GM19035 (cell line): ENCODE results near the gene PSMD4.

Experiments
- ATAC-seq: cut with Tn5 transposase; IDR thresholded peaks from one replicate; pipeline ENCODE4 v1.9.1; 2021; ENCODE audit not compliant: unreplicated experiment

The PSMD4 gene

DNA sequence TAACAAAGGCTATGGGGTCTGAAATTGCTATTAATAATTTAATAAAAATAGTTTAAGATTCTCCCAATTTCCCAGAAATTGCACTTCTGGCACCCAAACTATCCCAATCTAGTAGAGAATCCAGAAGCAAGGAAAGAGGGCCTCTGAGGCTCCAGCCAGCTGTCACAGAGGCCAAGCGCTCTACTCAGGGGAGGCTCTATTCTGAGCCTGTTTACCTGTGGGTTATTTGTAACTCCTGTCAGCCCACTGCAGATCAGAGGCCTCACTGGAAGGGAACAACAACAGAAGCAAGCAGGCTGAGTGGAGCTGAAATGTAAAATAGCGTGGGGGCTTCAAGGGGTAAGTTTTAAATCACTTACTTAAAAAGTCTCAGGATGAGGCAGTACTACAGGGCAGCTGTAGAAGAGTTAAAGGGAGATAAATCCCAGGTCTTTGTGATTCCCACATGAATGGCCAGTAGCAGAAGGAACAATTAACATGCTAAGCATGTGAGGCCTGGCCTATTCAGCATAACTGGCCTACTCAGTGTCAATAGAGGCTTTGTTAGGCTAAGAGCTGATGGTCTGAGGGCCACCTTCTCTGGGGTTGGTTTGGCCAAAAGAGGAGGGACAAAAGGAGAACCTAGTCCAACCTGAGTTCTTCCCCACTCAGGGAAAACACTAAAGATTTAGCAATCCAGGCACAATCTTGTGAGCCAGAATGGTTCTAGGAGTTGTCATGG lies 40.4 kb downstream of the PSMD4 start:
- ATAC-seq, result no peak

DNA sequence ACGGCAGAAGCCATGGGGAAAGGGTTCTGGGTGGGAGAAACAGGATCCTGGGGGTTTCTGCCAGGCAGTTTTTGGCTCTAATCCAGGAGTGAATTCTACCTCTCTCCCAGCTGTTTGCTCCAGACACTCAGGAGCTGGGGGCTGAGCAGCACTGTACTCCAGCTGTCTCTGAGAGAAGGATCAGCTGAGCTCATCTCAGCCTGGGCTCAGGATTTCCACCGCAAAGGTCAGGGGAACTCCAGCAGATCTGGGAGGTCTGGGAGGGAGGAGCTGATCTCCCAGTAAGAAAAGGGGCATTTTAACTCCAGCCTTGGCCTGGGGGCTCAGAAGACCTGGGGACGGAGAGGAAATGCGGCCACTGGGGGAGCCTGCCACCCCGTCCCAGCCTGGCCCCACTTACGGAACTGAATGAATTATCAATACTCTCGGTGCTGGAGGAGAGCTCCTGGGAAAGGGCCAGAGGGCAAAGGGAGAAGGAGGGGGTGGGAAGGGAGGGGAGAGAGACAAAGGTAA lies 55.3 kb downstream of the PSMD4 start:
- no peak for ATAC-seq

DNA sequence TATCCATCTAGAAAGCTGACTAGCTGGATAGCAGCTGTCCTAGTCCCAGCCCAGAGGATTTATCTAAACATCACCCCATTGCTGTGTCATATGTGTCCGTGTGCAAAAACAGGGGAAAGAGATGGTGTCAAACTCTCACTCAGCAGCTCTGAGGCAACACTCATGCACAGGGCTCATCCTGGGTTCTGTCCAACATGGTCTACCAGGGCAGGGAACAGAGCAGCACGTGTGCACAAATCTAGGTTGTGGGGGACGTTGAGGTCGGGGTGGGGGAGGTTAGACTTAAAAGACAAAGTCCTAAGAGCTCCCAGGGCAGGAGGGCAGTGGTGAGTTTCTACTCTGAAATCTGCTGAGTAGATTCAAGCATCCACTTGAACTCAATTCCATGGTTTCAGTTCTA lies 56.5 kb downstream of the PSMD4 start:
- ATAC-seq, result no peak

DNA sequence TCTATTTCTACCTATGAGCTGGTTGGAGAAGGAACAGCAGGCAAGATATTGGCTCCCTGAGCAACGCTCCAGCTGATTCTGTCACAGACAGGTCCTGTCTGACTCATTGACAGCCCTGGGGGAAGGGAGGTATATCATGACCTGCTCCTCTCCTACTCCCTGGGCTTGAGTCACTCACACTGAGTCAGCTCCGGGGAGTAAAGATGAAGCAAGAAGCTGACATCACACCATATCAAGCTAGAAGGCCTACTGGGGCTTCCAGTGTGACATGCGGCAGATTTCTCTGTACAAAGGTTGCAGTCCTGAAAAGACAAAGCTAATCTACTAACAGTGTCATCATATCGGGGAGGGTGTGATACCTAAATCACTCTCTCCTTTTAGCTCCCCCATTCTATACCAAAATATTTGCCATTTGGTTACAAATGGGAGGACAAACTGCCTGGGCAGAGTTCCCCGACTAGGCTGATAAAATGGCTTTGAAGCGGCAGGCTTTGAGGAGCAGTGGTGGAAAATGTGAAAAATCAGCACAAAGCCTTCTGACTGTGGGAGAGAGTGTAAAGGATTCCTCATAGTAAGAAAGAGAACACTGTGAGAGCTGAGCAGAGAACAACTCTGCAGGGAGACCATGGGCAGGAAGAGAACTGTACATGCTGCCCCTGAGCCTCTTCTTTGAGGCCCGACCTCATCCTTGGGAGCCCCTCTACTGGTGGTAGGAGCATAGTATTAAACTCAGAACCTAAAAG lies 57.2 kb downstream of the PSMD4 start:
- no peak for ATAC-seq

DNA sequence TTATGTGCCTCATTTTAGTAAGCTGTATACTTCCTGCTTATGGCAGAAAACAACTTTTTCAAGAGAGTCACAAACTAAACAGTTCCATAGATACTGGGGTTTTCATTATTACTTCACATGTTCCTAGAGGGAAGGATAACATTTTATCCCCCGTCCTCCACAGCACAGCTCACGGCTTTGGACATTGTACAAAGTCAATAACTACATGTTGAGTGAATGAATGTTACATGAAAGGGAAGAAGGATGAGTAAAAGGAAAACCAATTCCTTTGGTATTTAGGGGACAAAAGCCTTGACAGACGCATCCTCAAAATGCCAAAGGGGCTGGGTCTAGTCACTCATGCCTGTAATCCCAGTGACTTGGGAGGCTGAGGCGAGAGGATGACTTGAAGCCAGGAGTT lies 57.9 kb downstream of the PSMD4 start:
- ATAC-seq, result no peak

DNA sequence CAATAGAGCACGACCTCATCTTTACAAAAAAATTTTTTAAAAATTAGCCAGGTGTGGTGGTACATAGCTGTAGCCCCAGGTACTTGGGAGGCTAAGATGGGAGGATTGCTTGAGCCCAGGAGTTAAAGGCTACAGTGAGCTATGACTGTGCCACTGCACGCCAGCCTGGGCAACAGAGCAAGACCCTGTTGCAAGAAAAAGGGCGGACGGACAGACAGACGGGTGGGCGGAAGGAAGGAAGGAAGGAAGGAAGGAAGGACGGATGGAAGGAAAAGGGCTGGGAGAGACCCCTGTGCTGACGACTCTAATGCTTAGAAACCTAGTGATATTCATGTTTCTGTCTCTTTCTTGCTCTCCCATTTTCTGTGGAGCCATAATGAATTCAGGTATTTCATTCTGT lies 58.3 kb downstream of the PSMD4 start:
- no peak for ATAC-seq

DNA sequence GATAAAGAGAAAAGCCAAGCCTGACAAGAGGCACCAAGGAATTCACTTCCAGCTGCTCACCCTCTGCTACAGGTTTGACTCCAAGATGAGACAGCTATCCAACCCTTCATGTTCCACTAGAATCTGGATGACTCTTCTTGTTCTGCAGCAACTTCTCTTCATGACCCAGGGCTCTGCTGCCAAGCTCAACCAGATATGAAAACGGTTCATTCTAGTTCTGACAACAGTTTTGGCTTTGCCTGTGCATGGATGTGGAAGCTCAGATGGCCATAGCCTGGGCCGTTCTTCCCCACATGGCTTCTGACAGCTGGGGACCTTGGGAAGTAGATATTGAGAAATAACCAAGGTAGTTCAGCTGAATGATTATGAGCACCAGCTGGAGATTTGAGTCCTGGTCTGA lies 59.0 kb downstream of the PSMD4 start:
- ATAC-seq, result no peak

DNA sequence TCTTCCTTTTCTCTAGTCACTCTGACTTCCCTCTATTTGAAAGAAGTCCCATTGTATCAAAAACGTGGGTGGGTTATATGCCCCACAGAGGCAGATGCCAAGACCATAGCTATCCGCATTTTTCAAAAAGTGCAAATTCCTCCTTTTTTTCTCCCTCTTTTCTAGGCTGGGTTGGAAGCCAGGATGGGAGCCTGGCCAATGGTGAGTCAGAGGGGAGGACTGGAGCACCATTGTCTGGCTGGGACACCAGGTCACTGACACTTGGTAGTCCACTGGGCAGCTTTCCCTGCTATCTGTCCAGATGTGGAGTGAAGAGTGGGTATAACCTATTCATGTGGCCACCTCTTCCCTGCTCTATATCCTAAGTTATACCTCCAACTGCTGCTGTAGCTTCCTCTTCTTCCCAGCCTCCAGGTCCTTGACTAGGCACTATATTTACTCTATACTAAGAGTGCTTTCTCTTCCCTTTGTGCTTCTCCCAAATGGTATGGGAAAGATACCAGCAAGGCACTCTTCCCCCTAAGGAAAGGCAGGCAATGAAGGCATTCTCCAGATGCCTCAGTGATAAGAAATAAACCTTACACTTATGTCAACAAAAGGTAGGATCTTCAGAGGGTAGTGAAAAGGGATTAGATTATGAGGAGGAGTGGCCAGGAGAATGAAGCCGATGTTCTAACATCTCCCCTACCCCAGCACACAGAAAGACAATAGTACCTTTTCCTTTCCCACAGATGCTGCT lies 59.8 kb downstream of the PSMD4 start:
- ATAC-seq, result no peak

DNA sequence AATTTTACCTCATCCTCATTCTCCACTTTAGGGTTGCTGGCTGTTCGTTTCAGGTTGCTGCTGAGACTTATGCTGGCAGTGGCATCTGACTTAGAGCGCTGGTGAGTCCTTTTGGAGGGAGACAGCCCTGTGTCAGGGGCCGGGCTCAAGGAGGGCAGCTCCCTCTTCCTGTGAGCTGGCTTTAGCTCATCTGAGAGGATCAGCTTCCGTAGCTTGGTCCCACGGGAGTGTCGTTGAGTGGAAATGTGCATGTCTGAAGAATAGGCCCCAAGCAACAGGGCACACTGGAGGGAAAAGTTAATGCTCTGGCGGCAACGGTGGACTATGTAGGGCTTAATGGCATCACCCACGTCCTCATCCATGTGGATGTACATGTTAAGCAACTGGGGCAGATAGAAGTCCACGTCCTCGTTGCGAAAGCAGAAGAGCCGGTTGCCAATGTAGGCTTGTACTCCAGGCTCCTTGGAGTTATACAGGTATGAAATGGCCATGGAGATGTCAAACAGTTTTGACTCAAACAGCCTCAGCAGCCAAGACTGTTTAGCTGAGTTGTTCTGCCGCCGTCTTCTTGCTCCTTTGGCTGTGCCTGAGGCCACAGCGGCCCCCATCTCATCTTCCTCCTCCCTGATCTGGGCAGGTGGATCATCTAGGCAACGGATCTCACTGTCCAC lies 61.2 kb downstream of the PSMD4 start:
- ATAC-seq, result no peak
